ENCODE results near the gene PTGFR.

DNA sequence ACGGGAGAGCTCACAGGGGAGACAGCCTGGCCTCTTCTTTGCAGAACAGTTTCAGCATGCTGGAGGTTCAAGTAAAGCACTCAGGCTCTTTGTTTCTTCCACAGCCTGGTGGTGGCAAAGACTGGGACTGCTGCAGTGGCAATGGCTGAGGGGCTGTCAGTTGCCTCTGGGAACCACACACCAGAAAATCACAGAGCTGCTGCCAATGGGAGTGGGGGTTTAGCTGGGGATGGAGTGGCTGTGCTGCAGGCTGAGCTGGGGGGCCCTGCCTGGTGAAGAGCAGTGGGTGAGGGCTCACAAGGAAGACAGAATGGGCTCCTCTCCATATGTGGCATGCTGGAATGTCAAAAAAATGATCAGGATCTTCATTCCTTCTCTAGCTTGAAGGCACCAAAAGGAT is 25.6 kb upstream of the PTGFR start:
- TF ChIP-seq, protein P1, sequence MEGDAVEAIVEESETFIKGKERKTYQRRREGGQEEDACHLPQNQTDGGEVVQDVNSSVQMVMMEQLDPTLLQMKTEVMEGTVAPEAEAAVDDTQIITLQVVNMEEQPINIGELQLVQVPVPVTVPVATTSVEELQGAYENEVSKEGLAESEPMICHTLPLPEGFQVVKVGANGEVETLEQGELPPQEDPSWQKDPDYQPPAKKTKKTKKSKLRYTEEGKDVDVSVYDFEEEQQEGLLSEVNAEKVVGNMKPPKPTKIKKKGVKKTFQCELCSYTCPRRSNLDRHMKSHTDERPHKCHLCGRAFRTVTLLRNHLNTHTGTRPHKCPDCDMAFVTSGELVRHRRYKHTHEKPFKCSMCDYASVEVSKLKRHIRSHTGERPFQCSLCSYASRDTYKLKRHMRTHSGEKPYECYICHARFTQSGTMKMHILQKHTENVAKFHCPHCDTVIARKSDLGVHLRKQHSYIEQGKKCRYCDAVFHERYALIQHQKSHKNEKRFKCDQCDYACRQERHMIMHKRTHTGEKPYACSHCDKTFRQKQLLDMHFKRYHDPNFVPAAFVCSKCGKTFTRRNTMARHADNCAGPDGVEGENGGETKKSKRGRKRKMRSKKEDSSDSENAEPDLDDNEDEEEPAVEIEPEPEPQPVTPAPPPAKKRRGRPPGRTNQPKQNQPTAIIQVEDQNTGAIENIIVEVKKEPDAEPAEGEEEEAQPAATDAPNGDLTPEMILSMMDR (conservative IDR thresholded peaks at IDR 0.05) = no peak
- no peak for TF ChIP-seq ZFX (IDR thresholded peaks at IDR 0.05)

Measured in C4-2B (cell line).